Karpas-422 (cell line): ENCODE data around the gene CCDC107. TPM values are rescaled to one million over a fixed set of nuclear protein-coding genes. Genes with fewer than 3 reads are reported as not detected.

Source experiments
- DNase-seq: peaks from one replicate; pipeline ENCODE4 v3.0.0-alpha.2; 2015
- H2AFZ ChIP-seq: fragments of 200-600 bp; sonication (generic); 2 replicates; pipeline ENCODE4 v1.6.1; 2014; ENCODE audit warnings: antibody characterized with exemption, low read length, mixed read lengths
- H3K27ac ChIP-seq: fragments of 200-600 bp; sonication (generic); 2 replicates; pipeline ENCODE4 v1.5.1; 2014; ENCODE audit warnings: mild to moderate bottlenecking, low read length, moderate library complexity
- H3K27me3 ChIP-seq: fragments of 200-600 bp; sonication (generic); 2 replicates; pipeline ENCODE4 v1.6.1; 2014; ENCODE audit warnings: low read length, mixed read lengths
- H3K36me3 ChIP-seq: fragments of 200-600 bp; sonication (generic); 2 replicates; pipeline ENCODE4 v1.6.1; 2014; ENCODE audit warnings: low read length, mixed read lengths; ENCODE audit not compliant: insufficient read depth
- H3K4me1 ChIP-seq: fragments of 200-600 bp; sonication (generic); 2 replicates; pipeline ENCODE4 v1.6.1; 2014; ENCODE audit warnings: mild to moderate bottlenecking, low read length, mixed read lengths
- H3K4me2 ChIP-seq: fragments of 200-600 bp; sonication (generic); 2 replicates; pipeline ENCODE4 v1.6.1; 2014; ENCODE audit warnings: low read length, low read depth, mild to moderate bottlenecking; ENCODE audit not compliant: poor library complexity, severe bottlenecking
- H3K4me3 ChIP-seq: fragments of 200-600 bp; sonication (generic); 2 replicates; pipeline ENCODE4 v1.5.1; 2014; ENCODE audit warnings: mild to moderate bottlenecking, antibody characterized with exemption, low read length, mixed read lengths
- H3K79me2 ChIP-seq: fragments of 200-600 bp; sonication (generic); 2 replicates; pipeline ENCODE4 v1.6.1; 2014; ENCODE audit warnings: mild to moderate bottlenecking, low read length, mixed read lengths
- H3K9ac ChIP-seq: fragments of 200-600 bp; sonication (generic); 2 replicates; pipeline ENCODE4 v1.6.0; 2014; ENCODE audit warnings: low read length
- H3K9me2 ChIP-seq: fragments of 200-600 bp; sonication (generic), shearing (Covaris generic); replicated peaks from 2 replicates; pipeline ENCODE4 v1.6.0; 2014; ENCODE audit warnings: mild to moderate bottlenecking, low read length, moderate library complexity; ENCODE audit not compliant: insufficient read depth
- H3K9me3 ChIP-seq: fragments of 300-700, 200-600 bp; sonication (generic); 2 replicates; pipeline ENCODE4 v1.6.1; 2014; ENCODE audit warnings: low read length, mixed read lengths
- H4K20me1 ChIP-seq: fragments of 200-600 bp; sonication (generic); 2 replicates; pipeline ENCODE4 v1.6.1; 2014; ENCODE audit warnings: mild to moderate bottlenecking, antibody characterized with exemption, low read length, low read depth; ENCODE audit not compliant: insufficient read depth
- total RNA-seq: library from RNA; depleted of rRNA; stranded (reverse); fragments of >200 nt; shearing (Covaris generic); gene quantifications from 2 replicates; pipeline ENCODE4 v1.2.3, GENCODE V29; 2014; ENCODE audit warnings: low replicate concordance

CCDC107 gene
- total RNA-seq, 1 experiment from 2014 or later = 13.2 TPM

- Histone ChIP-seq H3K9me3 (no peaks in the 10 kb centered on the region), H3K9me2 (no peaks in the 10 kb centered on the region), H3K4me1 (no peaks in the 10 kb centered on the region), H3K9ac (no peak overlapping the region), H2AFZ (no peak overlapping the region), H3K4me2 (no peak overlapping the region), H3K79me2 (no peaks in the 10 kb centered on the region), H3K27ac (no peak overlapping the region), H3K4me3 (no peak overlapping the region), H3K27me3 (no peaks in the 10 kb centered on the region), H4K20me1 (no peaks in the 10 kb centered on the region), H3K36me3 (peaks cover 50% of the 10 kb centered on the region)
- DNase-seq = no peak
Measured at GRCh38 chr9:35700942-35701341, 42.9 kb downstream of the CCDC107 start.

- H3K36me3 ChIP-seq = peaks cover 51% of the 10 kb centered on the region
- DNase-seq = no peak
- H3K27ac ChIP-seq = no peak overlapping the region
- H3K4me2 ChIP-seq = no peak overlapping the region
- no peaks in the 10 kb centered on the region for H3K4me1 ChIP-seq
- no peak overlapping the region for H2AFZ ChIP-seq
- no peak overlapping the region for H3K9ac ChIP-seq
- no peaks in the 10 kb centered on the region for H4K20me1 ChIP-seq
- no peaks in the 10 kb centered on the region for H3K27me3 ChIP-seq
- no peaks in the 10 kb centered on the region for H3K79me2 ChIP-seq
- no peak overlapping the region for H3K4me3 ChIP-seq
- H3K9me3 ChIP-seq = no peaks in the 10 kb centered on the region
- H3K9me2 ChIP-seq = no peaks in the 10 kb centered on the region
Measured at GRCh38 chr9:35702696-35703095, 44.6 kb downstream of the CCDC107 start.

GRCh38 chr9:35703906-35704672 is 46.0 kb downstream of the CCDC107 start:
- Histone ChIP-seq H3K79me2 (no peaks in the 10 kb centered on the region), H3K4me1 (no peaks in the 10 kb centered on the region), H3K36me3 (peaks cover 57% of the 10 kb centered on the region), H3K4me3 (no peak overlapping the region), H4K20me1 (no peaks in the 10 kb centered on the region), H3K27ac (no peak overlapping the region), H3K9ac (no peak overlapping the region), H3K27me3 (no peaks in the 10 kb centered on the region), H3K4me2 (no peak overlapping the region), H3K9me3 (no peaks in the 10 kb centered on the region), H2AFZ (no peak overlapping the region), H3K9me2 (no peaks in the 10 kb centered on the region)
- no peak for DNase-seq

GRCh38 chr9:35705372-35705771 is 47.3 kb downstream of the CCDC107 start:
- H3K9ac ChIP-seq = no peak overlapping the region
- H4K20me1 ChIP-seq = no peaks in the 10 kb centered on the region
- no peaks in the 10 kb centered on the region for H3K27me3 ChIP-seq
- H3K9me3 ChIP-seq = no peaks in the 10 kb centered on the region
- no peaks in the 10 kb centered on the region for H3K79me2 ChIP-seq
- no peak overlapping the region for H3K4me3 ChIP-seq
- H2AFZ ChIP-seq = no peak overlapping the region
- no peaks in the 10 kb centered on the region for H3K9me2 ChIP-seq
- no peak overlapping the region for H3K4me2 ChIP-seq
- H3K27ac ChIP-seq = no peak overlapping the region
- H3K4me1 ChIP-seq = no peaks in the 10 kb centered on the region
- peaks cover 55% of the 10 kb centered on the region for H3K36me3 ChIP-seq
- no peak for DNase-seq

GRCh38 chr9:35705836-35706430 is 47.8 kb downstream of the CCDC107 start:
- Histone ChIP-seq H2AFZ (no peak overlapping the region), H4K20me1 (no peaks in the 10 kb centered on the region), H3K4me1 (no peaks in the 10 kb centered on the region), H3K9ac (no peak overlapping the region), H3K9me3 (no peaks in the 10 kb centered on the region), H3K36me3 (peaks cover 49% of the 10 kb centered on the region), H3K4me3 (no peak overlapping the region), H3K79me2 (no peaks in the 10 kb centered on the region), H3K27me3 (no peaks in the 10 kb centered on the region), H3K4me2 (no peak overlapping the region), H3K9me2 (no peaks in the 10 kb centered on the region), H3K27ac (no peak overlapping the region)
- DNase-seq = no peak

- H3K4me2 ChIP-seq = no peak overlapping the region
- H3K79me2 ChIP-seq = no peaks in the 10 kb centered on the region
- DNase-seq = no peak
- H2AFZ ChIP-seq = no peak overlapping the region
- H3K4me3 ChIP-seq = no peak overlapping the region
- no peak overlapping the region for H3K27ac ChIP-seq
- H3K9me3 ChIP-seq = no peaks in the 10 kb centered on the region
- H3K27me3 ChIP-seq = no peaks in the 10 kb centered on the region
- H3K9ac ChIP-seq = no peak overlapping the region
- no peaks in the 10 kb centered on the region for H3K9me2 ChIP-seq
- H4K20me1 ChIP-seq = no peaks in the 10 kb centered on the region
- H3K36me3 ChIP-seq = peaks cover 44% of the 10 kb centered on the region
- no peaks in the 10 kb centered on the region for H3K4me1 ChIP-seq
Measured at GRCh38 chr9:35706951-35707350, 48.9 kb downstream of the CCDC107 start.

GRCh38 chr9:35708146-35708545 is 50.1 kb downstream of the CCDC107 start:
- no peak for DNase-seq
- no peaks in the 10 kb centered on the region for H4K20me1 ChIP-seq

GRCh38 chr9:35710818-35711500 is 52.9 kb downstream of the CCDC107 start:
- H2AFZ ChIP-seq = no peak overlapping the region
- H4K20me1 ChIP-seq = no peaks in the 10 kb centered on the region
- no peaks in the 10 kb centered on the region for H3K4me1 ChIP-seq
- no peak overlapping the region for H3K9ac ChIP-seq
- no peaks in the 10 kb centered on the region for H3K27me3 ChIP-seq
- H3K4me3 ChIP-seq = no peak overlapping the region
- H3K79me2 ChIP-seq = no peaks in the 10 kb centered on the region
- H3K27ac ChIP-seq = no peak overlapping the region
- no peak overlapping the region for H3K4me2 ChIP-seq
- DNase-seq = no peak
- no peaks in the 10 kb centered on the region for H3K9me3 ChIP-seq
- no peaks in the 10 kb centered on the region for H3K9me2 ChIP-seq
- peaks cover 45% of the 10 kb centered on the region for H3K36me3 ChIP-seq

More at GRCh38 chr9:35708146-35708545, 50.1 kb downstream of the CCDC107 start:
- Histone ChIP-seq H3K4me2 (no peak overlapping the region), H3K36me3 (peaks cover 46% of the 10 kb centered on the region), H2AFZ (no peak overlapping the region), H3K4me1 (no peaks in the 10 kb centered on the region), H3K27ac (no peak overlapping the region), H3K4me3 (no peak overlapping the region), H3K79me2 (no peaks in the 10 kb centered on the region), H3K9me2 (no peaks in the 10 kb centered on the region), H3K9me3 (no peaks in the 10 kb centered on the region), H3K27me3 (no peaks in the 10 kb centered on the region), H3K9ac (no peak overlapping the region)
